Measurements from ENCODE around the gene SLC36A3. TPM values are rescaled to one million over a fixed set of nuclear protein-coding genes. Genes with fewer than 3 reads are reported as not detected.
A peak's percentile ranks its signal among the peaks of the same experiment; 100 is the strongest.
"Not testable (repeated sequence)": the region's sequence is repeated elsewhere in the genome, so short reads cannot be mapped to it uniquely, and the experiment has no call there.

SLC36A3 gene
- total and polyA plus RNA-seq, 2 of the 8 experiments (the other 6 are each of a cell fraction or from before 2014, with no cell fraction given) = not detected

GRCh38 chr5:151236888-151237287, 66.7 kb downstream of the SLC36A3 start (continued):
- TF ChIP-seq ZNF274 (IDR thresholded peaks at IDR 0.05; ENCODE audit: borderline replicate concordance, extremely low read depth, low read length) (no peak), TEAD4 (IDR thresholded peaks at IDR 0.05; ENCODE audit: low read depth, low read length) (no peak)

GRCh38 chr5:151235239-151235571, 68.4 kb downstream of the SLC36A3 start:
- H3K56ac ChIP-seq (replicated peaks; ENCODE audit: insufficient read length, low read depth, low read length); H2BK5ac ChIP-seq (ENCODE audit: low read depth, low read length); H3K4ac ChIP-seq (replicated peaks; ENCODE audit: insufficient read length, low read depth, low read length); H3K23ac ChIP-seq (ENCODE audit: insufficient read length); H3K18ac ChIP-seq (ENCODE audit: extremely low read depth, low read length); H4K8ac ChIP-seq (ENCODE audit: extremely low read depth, insufficient read depth, low read length); H3K23me2 ChIP-seq (ENCODE audit: low read depth, low read length); H2BK120ac ChIP-seq (replicated peaks; ENCODE audit: low read depth, low read length); H2BK20ac ChIP-seq (ENCODE audit: low read length); H3K9me3 ChIP-seq (ENCODE audit: insufficient read depth in 2 of 2, low read depth in 1 of 2, low read length in 1 of 2); H2BK12ac ChIP-seq (ENCODE audit: low read depth, low read length); H4K5ac ChIP-seq (ENCODE audit: insufficient read length, low read depth, low read length); H3K27me3 ChIP-seq (replicated peaks in 1 of 4; ENCODE audit: control insufficient read depth in 3 of 4, extremely low read depth in 1 of 4, insufficient read depth in 3 of 4, low read length in 3 of 4); H4K91ac ChIP-seq (replicated peaks; ENCODE audit: insufficient read length, low read length); H3K79me1 ChIP-seq (ENCODE audit: low read depth, low read length); H3K4me2 ChIP-seq (ENCODE audit: insufficient read depth in 1 of 2, low read depth in 2 of 2, low read length in 2 of 2); H3K9ac ChIP-seq (replicated peaks in 1 of 4; ENCODE audit: extremely low read depth in 1 of 4, low read depth in 3 of 4, low read length in 3 of 4); H3K4me3 ChIP-seq (ENCODE audit: extremely low read depth in 1 of 4, insufficient read depth in 2 of 4, low read depth in 3 of 4, low read length in 4 of 4); H4K20me1 ChIP-seq (replicated peaks in 1 of 2; ENCODE audit: control insufficient read depth in 1 of 2, insufficient read depth in 2 of 2, low read length in 2 of 2); H3K36me3 ChIP-seq (ENCODE audit: control insufficient read depth in 2 of 4, insufficient read depth in 4 of 4, low read length in 3 of 4); H2BK15ac ChIP-seq (ENCODE audit: low read length); H3K27ac ChIP-seq (ENCODE audit: low read depth, low read length); H3K79me2 ChIP-seq (ENCODE audit: control insufficient read depth in 1 of 2, insufficient read depth in 2 of 2, low read length in 2 of 2); FAIRE-seq; H2AK5ac ChIP-seq (ENCODE audit: low read depth, low read length); H3K14ac ChIP-seq (ENCODE audit: insufficient read length); H3K4me1 ChIP-seq (replicated peaks in 1 of 4; ENCODE audit: control insufficient read depth in 3 of 4, insufficient read depth in 4 of 4, low read length in 3 of 4); DNase-seq (ENCODE audit: low read depth in 1 of 2, low spot score in 2 of 2): not testable (repeated sequence)
- H2AFZ ChIP-seq (ENCODE audit: low read length) = peak overlapping the region; percentile 58; the same call in 1 of the 2 replicates
- 93% methylated on average over 6 of the region's 6 CpGs; no CpG with 5 or more reads in 1 of the 2 experiments for WGBS, 2 experiments (ENCODE audit: extremely low coverage in 1 of 2, insufficient coverage in 1 of 2, insufficient read length in 1 of 2, insufficient replicate concordance in 2 of 2, low coverage in 1 of 2, low lambda C conversion rate in 2 of 2, missing lambda C conversion rate in 1 of 2)
- ChIA-PET POLR2A (ENCODE audit: partially characterized antibody) (interaction anchor here (0.8 to 1.7 kb wide), 3 partner anchors 11 to 140 kb away, joined by 3 to 4 read pairs (median 3); partner anchors contain the start of genes CCDC69 and GM2A), CTCF (ENCODE audit: partially characterized antibody) (interaction anchor here (0.8 to 2.5 kb wide), 11 partner anchors 12 to 188 kb away, joined by 3 to 10 read pairs (median 6); partner anchors contain the start of genes CCDC69 and GM2A)

All from H1 (cell line).